Mesendoderm (in vitro differentiated cells): ENCODE measurements around the gene MAML3.
A peak's percentile ranks its signal among the peaks of the same experiment; 100 is the strongest.

Experiments
- DNase-seq: peaks from one replicate; pipeline ENCODE4 v3.0.0; 2013
- H2AK5ac ChIP-seq: 2 replicates; pipeline ENCODE4 v1.6.1; 2013; ENCODE audit warnings: low read length, inconsistent platforms
- H2BK120ac ChIP-seq: 2 replicates; pipeline ENCODE4 v1.6.1; 2013; ENCODE audit warnings: low read depth, mild to moderate bottlenecking, low read length, moderate library complexity, mixed read lengths
- H2BK15ac ChIP-seq: replicated peaks from 2 replicates; pipeline ENCODE4 v1.6.1; 2013; ENCODE audit warnings: low read depth, mild to moderate bottlenecking, moderate library complexity
- H2BK5ac ChIP-seq: 2 replicates; pipeline ENCODE4 v1.6.1; 2013; ENCODE audit warnings: low read length, inconsistent platforms
- H3K18ac ChIP-seq: 2 replicates; pipeline ENCODE4 v1.6.1; 2013; ENCODE audit warnings: mild to moderate bottlenecking, low read length, mixed read lengths
- H3K23ac ChIP-seq: one replicate; pipeline ENCODE4 v1.6.1; 2013; ENCODE audit warnings: low read length
- H3K27ac ChIP-seq: 2 replicates; pipeline ENCODE4 v1.5.1; 2013; ENCODE audit warnings: low read depth, mild to moderate bottlenecking, inconsistent platforms, low read length, moderate library complexity
- H3K27me3 ChIP-seq: 2 replicates; pipeline ENCODE4 v1.6.1; 2013; ENCODE audit warnings: low read length, control low read depth, mild to moderate bottlenecking, inconsistent platforms; ENCODE audit not compliant: insufficient read depth, poor library complexity
- H3K36me3 ChIP-seq: 2 replicates; pipeline ENCODE4 v1.6.1; 2013; ENCODE audit warnings: low read length, inconsistent platforms; ENCODE audit not compliant: control insufficient read depth, insufficient read depth
- H3K4ac ChIP-seq: one replicate; pipeline ENCODE4 v1.6.1; 2013; ENCODE audit warnings: low read depth, mild to moderate bottlenecking, low read length, moderate library complexity
- H3K4me1 ChIP-seq: 2 replicates; pipeline ENCODE4 v1.6.1; 2013; ENCODE audit warnings: low read depth, low read length, inconsistent platforms; ENCODE audit not compliant: control insufficient read depth
- H3K4me2 ChIP-seq: 2 replicates; pipeline ENCODE4 v1.6.1; 2013; ENCODE audit warnings: low read length
- H3K4me3 ChIP-seq: 2 replicates; pipeline ENCODE4 v1.5.1; 2013; ENCODE audit warnings: mild to moderate bottlenecking, low read length
- H3K56ac ChIP-seq: one replicate; pipeline ENCODE4 v1.6.1; 2013; ENCODE audit warnings: low read length
- H3K79me1 ChIP-seq: 2 replicates; pipeline ENCODE4 v1.6.1; 2013; ENCODE audit warnings: low read length, inconsistent platforms
- H3K79me2 ChIP-seq: 2 replicates; pipeline ENCODE4 v1.6.1; 2013; ENCODE audit warnings: mild to moderate bottlenecking, low read length; ENCODE audit not compliant: control insufficient read depth, insufficient read depth
- H3K9ac ChIP-seq: 2 replicates; pipeline ENCODE4 v1.6.1; 2013; ENCODE audit warnings: low read length, inconsistent platforms
- H4K5ac ChIP-seq: one replicate; pipeline ENCODE4 v1.6.1; 2013; ENCODE audit warnings: low read length
- H4K8ac ChIP-seq: one replicate; pipeline ENCODE4 v1.6.1; 2013; ENCODE audit warnings: low read depth, mild to moderate bottlenecking, control low read depth, low read length, moderate library complexity
- WGBS: extraction: QIAGEN DNeasy Blood & Tissue Kit; methylation state at CpG from one replicate; pipeline ENCODE4 v1.1.7; 2013; ENCODE audit warnings: low lambda C conversion rate, missing lambda C conversion rate; ENCODE audit not compliant: insufficient coverage; ENCODE audit errors: extremely low coverage; 5-methylcytosine and 5-hydroxymethylcytosine counted together

MAML3 gene

DNA sequence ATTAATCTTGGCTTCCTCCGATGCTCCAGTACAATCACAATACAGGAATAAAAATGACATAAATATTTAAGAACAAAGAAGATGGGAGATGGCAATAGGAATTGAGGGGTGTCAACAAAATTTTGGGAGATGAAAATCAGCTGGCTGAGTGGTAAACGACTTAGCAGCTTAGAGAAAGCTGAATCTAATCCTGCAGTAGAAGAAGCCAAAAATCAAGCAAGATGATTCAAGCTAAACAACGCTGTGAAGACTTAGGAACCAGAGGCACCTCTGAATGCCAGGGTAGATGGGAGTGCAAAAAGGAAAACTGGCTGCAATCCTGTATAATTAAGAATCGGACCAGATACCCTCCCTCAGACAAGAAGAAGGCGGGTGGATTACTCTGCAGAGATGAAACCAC lies 273.1 kb downstream of the MAML3 start:
- Histone ChIP-seq H3K9ac (no peak overlapping the region), H4K5ac (no peak overlapping the region), H3K4me3 (no peak overlapping the region), H3K79me2 (no peaks in the 10 kb centered on the region), H2BK5ac (no peak overlapping the region), H3K23ac (no peak overlapping the region), H3K27me3 (no peaks in the 10 kb centered on the region), H3K36me3 (no peaks in the 10 kb centered on the region), H3K56ac (no peak overlapping the region), H3K4me1 (no peaks in the 10 kb centered on the region), H2BK15ac (no peak overlapping the region), H3K4me2 (no peak overlapping the region), H4K8ac (no peak overlapping the region), H3K4ac (no peak overlapping the region), H3K27ac (no peak overlapping the region), H2AK5ac (no peak overlapping the region), H2BK120ac (no peak overlapping the region), H3K18ac (no peak overlapping the region), H3K79me1 (no peaks in the 10 kb centered on the region)
- no CpG with 5 or more reads among the region's 5 CpGs for WGBS
- DNase-seq, result no peak

DNA sequence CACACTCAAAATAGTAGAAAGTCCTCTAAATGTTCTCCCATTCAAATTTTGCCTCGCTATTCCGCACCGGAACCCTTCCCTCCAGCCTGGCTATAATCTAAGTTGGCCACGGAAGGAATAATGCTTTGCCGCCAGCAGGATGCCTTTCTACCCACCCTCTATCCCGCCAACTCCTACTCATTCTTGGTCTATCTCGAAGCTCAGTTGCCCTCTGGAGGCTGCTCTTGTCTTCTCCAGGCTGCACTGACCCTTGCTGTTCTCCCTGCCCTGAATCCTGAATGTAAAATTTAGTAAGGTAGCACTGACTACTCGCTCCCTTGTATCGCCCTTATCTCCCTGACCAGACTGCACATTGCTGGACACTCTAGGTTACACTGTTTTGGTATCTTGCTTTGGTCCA lies 275.9 kb downstream of the MAML3 start:
- Histone ChIP-seq H3K23ac (no peak overlapping the region), H3K9ac (no peak overlapping the region), H3K27me3 (no peaks in the 10 kb centered on the region), H2BK15ac (no peak overlapping the region), H3K56ac (no peak overlapping the region), H3K79me1 (no peaks in the 10 kb centered on the region), H3K27ac (no peak overlapping the region), H3K36me3 (no peaks in the 10 kb centered on the region), H2BK5ac (no peak overlapping the region), H3K4me1 (peaks cover 3% of the 10 kb centered on the region), H2AK5ac (no peak overlapping the region), H4K8ac (no peak overlapping the region), H4K5ac (no peak overlapping the region), H3K4me3 (no peak overlapping the region), H3K79me2 (no peaks in the 10 kb centered on the region), H3K18ac (no peak overlapping the region), H2BK120ac (no peak overlapping the region), H3K4ac (no peak overlapping the region), H3K4me2 (no peak overlapping the region)
- no CpG with 5 or more reads among the region's 9 CpGs for WGBS
- no peak for DNase-seq

DNA sequence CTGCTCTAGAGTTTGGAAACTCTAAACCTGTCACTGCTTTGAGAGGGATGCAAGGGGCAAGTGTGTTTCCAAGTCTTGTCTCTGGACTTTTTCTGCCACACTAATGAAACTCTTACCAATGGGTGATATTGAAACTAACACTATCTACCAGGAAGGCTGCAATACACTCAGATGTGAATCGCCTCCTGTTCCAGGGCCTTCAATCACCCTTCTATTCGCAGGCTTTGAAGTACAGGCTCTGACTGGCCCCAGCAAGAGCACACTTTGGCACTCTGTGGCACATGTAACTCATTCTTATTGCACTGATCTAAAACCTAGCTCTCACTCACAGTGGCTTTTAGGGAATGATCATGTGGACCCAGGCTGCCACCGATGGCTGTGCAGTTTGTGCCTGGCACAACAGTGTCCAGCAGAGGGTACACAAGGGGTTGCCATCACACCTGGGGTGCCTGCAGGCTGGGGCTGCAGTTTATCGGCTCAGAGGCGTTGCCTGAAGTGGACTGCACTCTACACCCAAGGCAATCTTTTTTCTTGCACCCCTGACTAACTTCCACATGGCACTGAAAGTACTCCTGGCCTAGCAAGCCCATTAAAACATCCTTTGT lies 277.5 kb downstream of the MAML3 start:
- Histone ChIP-seq H4K5ac (no peak overlapping the region), H2BK5ac (no peak overlapping the region)

DNA sequence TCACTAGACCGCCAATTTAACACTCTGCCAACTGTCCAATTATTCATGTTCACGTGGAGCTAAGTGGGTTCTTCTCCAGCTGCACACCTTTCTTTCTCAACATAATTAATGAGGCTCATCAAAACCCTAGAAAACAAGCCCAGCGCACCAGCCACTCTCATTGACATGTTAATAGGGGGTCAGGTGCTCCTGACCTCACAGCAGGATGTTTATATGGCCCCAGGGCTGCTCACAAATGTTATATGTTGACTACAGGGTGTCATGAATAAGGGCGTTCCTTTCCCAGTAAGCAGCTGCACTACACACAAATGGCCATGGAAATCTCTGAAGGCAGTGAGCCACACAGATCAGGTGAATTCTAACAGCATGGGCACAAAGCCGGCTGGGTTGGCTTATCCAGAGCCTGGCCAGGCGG lies 278.6 kb downstream of the MAML3 start:
- H3K27me3 ChIP-seq, result no peaks in the 10 kb centered on the region
- H3K9ac ChIP-seq, result no peak overlapping the region
- H3K79me2 ChIP-seq, result no peaks in the 10 kb centered on the region
- H3K4me3 ChIP-seq, result no peak overlapping the region
- no peak overlapping the region for H3K27ac ChIP-seq
- peaks cover 3% of the 10 kb centered on the region for H3K4me1 ChIP-seq
- H3K23ac ChIP-seq, result no peak overlapping the region
- H4K5ac ChIP-seq, result no peak overlapping the region
- H3K18ac ChIP-seq, result no peak overlapping the region
- DNase-seq, result peak; percentile 61
- H3K79me1 ChIP-seq, result no peaks in the 10 kb centered on the region
- WGBS, result no CpG with 5 or more reads among the region's 6 CpGs
- H3K4ac ChIP-seq, result no peak overlapping the region
- H2BK15ac ChIP-seq, result no peak overlapping the region
- H3K4me2 ChIP-seq, result no peak overlapping the region
- H2BK5ac ChIP-seq, result no peak overlapping the region
- no peaks in the 10 kb centered on the region for H3K36me3 ChIP-seq
- no peak overlapping the region for H2AK5ac ChIP-seq
- H2BK120ac ChIP-seq, result no peak overlapping the region
- no peak overlapping the region for H4K8ac ChIP-seq
- no peak overlapping the region for H3K56ac ChIP-seq

More for the DNA sequence above, 277.5 kb downstream of the MAML3 start:
- H3K27ac ChIP-seq, result no peak overlapping the region
- WGBS, result no CpG with 5 or more reads among the region's 5 CpGs
- DNase-seq, result no peak
- H3K56ac ChIP-seq, result no peak overlapping the region
- H3K4me1 ChIP-seq, result peaks cover 3% of the 10 kb centered on the region
- H3K4me3 ChIP-seq, result no peak overlapping the region
- H2BK120ac ChIP-seq, result no peak overlapping the region
- no peaks in the 10 kb centered on the region for H3K79me2 ChIP-seq
- H3K79me1 ChIP-seq, result no peaks in the 10 kb centered on the region
- no peak overlapping the region for H4K8ac ChIP-seq
- H3K23ac ChIP-seq, result no peak overlapping the region
- H3K4me2 ChIP-seq, result no peak overlapping the region
- no peak overlapping the region for H2BK15ac ChIP-seq
- no peak overlapping the region for H2AK5ac ChIP-seq
- no peaks in the 10 kb centered on the region for H3K27me3 ChIP-seq
- no peak overlapping the region for H3K4ac ChIP-seq
- no peak overlapping the region for H3K9ac ChIP-seq
- H3K36me3 ChIP-seq, result no peaks in the 10 kb centered on the region
- no peak overlapping the region for H3K18ac ChIP-seq

DNA sequence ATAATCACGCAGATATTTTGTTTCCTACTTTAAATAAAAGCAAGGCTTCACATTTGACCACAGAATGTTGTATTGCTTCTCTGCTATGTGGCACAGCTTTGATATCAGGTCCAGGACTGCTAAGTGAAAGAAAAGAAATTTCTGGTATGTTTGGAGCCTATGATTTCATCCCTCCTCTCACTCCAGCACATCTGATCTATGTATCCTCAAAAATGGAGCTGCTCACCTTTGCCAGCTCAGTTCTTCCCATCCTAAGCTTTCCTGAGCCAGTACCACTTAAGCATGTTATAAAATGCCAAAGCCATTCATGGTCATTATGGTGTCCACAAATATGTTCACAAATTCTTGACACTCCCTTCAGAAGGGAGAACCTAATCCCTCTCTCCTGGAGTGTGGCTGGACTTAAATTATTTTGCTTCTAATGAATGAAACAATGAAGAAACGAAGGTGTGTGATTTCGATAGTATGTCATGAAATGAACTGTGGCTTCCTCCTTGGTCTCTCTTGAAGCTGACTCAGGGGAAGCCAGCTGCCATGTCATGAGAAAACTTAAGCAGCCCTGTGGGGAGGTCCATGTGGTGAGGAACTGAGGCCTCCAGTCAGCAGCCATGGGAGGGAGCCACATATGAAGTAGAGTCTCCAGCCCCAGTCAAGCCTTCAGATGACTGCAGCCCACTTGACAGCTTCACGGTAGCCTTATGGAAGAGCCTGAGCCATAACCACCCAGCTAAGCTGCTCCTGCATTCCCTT lies 280.7 kb downstream of the MAML3 start:
- DNase-seq, result no peak
- Histone ChIP-seq H3K4me1 (peaks cover 3% of the 10 kb centered on the region), H3K9ac (no peak overlapping the region), H4K5ac (no peak overlapping the region), H3K18ac (no peak overlapping the region), H4K8ac (no peak overlapping the region), H2BK5ac (no peak overlapping the region), H3K36me3 (no peaks in the 10 kb centered on the region), H3K4me3 (no peak overlapping the region), H3K79me2 (no peaks in the 10 kb centered on the region), H2BK120ac (no peak overlapping the region), H2AK5ac (no peak overlapping the region), H2BK15ac (no peak overlapping the region), H3K4me2 (no peak overlapping the region), H3K27me3 (no peaks in the 10 kb centered on the region), H3K79me1 (no peaks in the 10 kb centered on the region), H3K27ac (no peak overlapping the region), H3K23ac (no peak overlapping the region), H3K4ac (no peak overlapping the region), H3K56ac (no peak overlapping the region)
- WGBS, result no CpG with 5 or more reads among the region's 4 CpGs
